Heart right ventricle (tissue), 16 donors: Measurements from ENCODE around the gene TRIM2. TPM values are rescaled to one million over a fixed set of nuclear protein-coding genes. Genes with fewer than 3 reads are reported as not detected.

Experiments
- ATAC-seq, 8 donors: fragments of 200-7000 bp; cut with Tn5 transposase; one replicate each; pipeline ENCODE4 v1.9.1; 2020; ENCODE audit warnings: mild to moderate bottlenecking in 8 of 8, moderate library complexity in 8 of 8, moderate number of reproducible peaks in 1 of 8
- DNase-seq, 2 donors: peaks; one replicate each; pipeline ENCODE4 v3.0.0-alpha.2; 2020
- H3K27ac ChIP-seq, 10 donors: fragments of 200-600 bp; sonication (generic) in 2 of 10; one replicate each; pipeline versions ENCODE4 v1.5.0 to v1.8.0; 2020 to 2022; ENCODE audit warnings: mild to moderate bottlenecking in 3 of 10
- H3K27me3 ChIP-seq, 7 donors: fragments of 200-600 bp; one replicate each; pipeline ENCODE4 v1.8.0; 2021 to 2022; ENCODE audit warnings: mild to moderate bottlenecking in 2 of 7
- H3K36me3 ChIP-seq, 9 donors: fragments of 200-600 bp; sonication (generic) in 1 of 9; one replicate each; pipeline versions ENCODE4 v1.5.0 to v1.8.0; 2020 to 2022; ENCODE audit warnings: mild to moderate bottlenecking in 2 of 9
- H3K4me1 ChIP-seq, 9 donors: fragments of 200-600 bp; sonication (generic) in 1 of 9; one replicate each; pipeline versions ENCODE4 v1.5.0 to v1.8.0; 2020 to 2022; ENCODE audit warnings: mild to moderate bottlenecking in 4 of 9
- H3K4me3 ChIP-seq, 10 donors: fragments of 200-600 bp; sonication (generic) in 2 of 10; one replicate each; pipeline versions ENCODE4 v1.5.0 to v1.8.0; 2020 to 2022; ENCODE audit warnings: mild to moderate bottlenecking in 7 of 10, moderate library complexity in 2 of 10
- H3K9me3 ChIP-seq, 11 donors: fragments of 200-600 bp in 10 of 11; sonication (generic) in 2 of 11; one replicate each; pipeline versions ENCODE4 v1.5.0 to v1.8.0; 2013 to 2022; ENCODE audit warnings: mild to moderate bottlenecking in 2 of 11, control low read depth in 1 of 11, moderate library complexity in 1 of 11
- whole genome bisulfite sequencing, 2 donors: extraction: QIAGEN DNeasy Blood & Tissue Kit; methylation state at CpG; one replicate each; pipeline ENCODE4 v1.1.7; 2013; ENCODE audit warnings: inconsistent platforms in 1 of 2; 5-methylcytosine and 5-hydroxymethylcytosine counted together
- intact Hi-C, 10 donors: fragments of 100-400 bp; cut with DNase I; formaldehyde crosslinking; loops; one replicate each; pipeline versions ENCODE4 v1.11.1 to v1.14.2; 2022
- polyA plus RNA-seq, 2 donors: library from polyadenylated mRNA; stranded (reverse); fragments of 200-250 nt; gene quantifications; one replicate each; pipeline ENCODE4 v1.2.3, GENCODE V29; 2013
- total RNA-seq, 10 donors: library from RNA; stranded (reverse); fragmentation: NEBNext Ultra II Directional in 3 of 10; extraction: Animal tissue kit (Norgen Biotek cat#: 25700) in 3 of 10; gene quantifications; one replicate each; pipeline versions ENCODE4 v1.2.1 to v1.2.4, GENCODE V29; 2021 to 2023
- TF ChIP-seq, protein P1 (sequence below), 9 donors: fragments of 200-600 bp; sonication (generic) in 2 of 9; IDR thresholded peaks; one replicate each; pipeline versions ENCODE4 v1.5.0 to v1.8.0; 2021 to 2022; ENCODE audit warnings: antibody characterized with exemption in 9 of 9, mild to moderate bottlenecking in 5 of 9, moderate library complexity in 1 of 9
- donor health status: Arrhythmogenic right ventricular cardiomyopathy.
- donor health status: ischemic (EF 13 %, LVEDD 7.1; RV severe dilation, severe dysfunction).
- donor health status: healthy with polysubstance abuse.
- donor health status: DM: no; HTN: yes; CAD: no.
- donor health status: DM: no; HTN: no; CAD: no.
- donor health status: ischemic (EF 25% LVEDD 6.9; RV normal size, moderate dysfunction).
- donor health status: ischemic (EF 25% LVEDD 5.7; RV mildly dilated, moderate dysfunction).
- donor health status: healthy.
- donor health status: DM: yes; HTN: yes; CAD: no.
- donor health status: Ischemic cardiomyopathy.
- donor health status: ischemic (EF 35%, LVEDD 5.7; RV mildly dilated, moderate dysfunction).
- donor health status: nonischemic (EF 11% LVEDD 7.7; RV severe dilation, severe dysfunction).
- donor health status: DM: yes; HTN: yes; CAD: no.
- donor health status: PGD.
- donor health status: ischemic (EF 29% LVEDD 5.4; RV normal size, mild dysfunction).
- donor health status: nonischemic (EF 23%, LVEDD 6.1; RV moderate dilation, normal function).

Gene TRIM2
- total and polyA plus RNA-seq, 12 donors, result 2.8 to 33.2 (median 20.5) TPM

DNA sequence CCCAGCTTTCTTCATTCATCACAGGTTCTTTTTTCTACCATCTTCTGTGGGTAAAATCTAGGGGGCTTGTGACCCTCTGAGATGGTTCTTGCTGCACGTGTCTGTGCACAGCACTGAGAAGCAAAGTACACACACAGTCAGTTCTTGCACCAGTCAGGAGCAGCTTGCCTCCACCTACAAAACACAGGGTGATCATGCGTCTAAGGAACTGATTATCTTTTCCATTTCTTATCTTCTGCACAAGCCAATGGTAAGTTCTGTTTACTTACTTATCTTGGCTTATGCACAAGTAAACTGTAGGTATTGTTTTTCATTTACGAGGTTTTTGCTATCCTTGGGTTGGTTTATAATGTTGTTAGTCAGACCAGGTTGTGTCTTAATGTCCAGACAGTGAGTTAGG lies 40.7 kb downstream of the TRIM2 start:
- ATAC-seq (no peak), DNase-seq (no peak)
- H3K27me3 ChIP-seq, result no peaks in the 10 kb centered on the region
- H3K9me3 ChIP-seq, result no peaks in the 10 kb centered on the region
- H3K4me3 ChIP-seq, result no peak overlapping the region
- intact Hi-C loops, result loop anchor here in 1 of 10 donors (5.0 kb wide), 1 partner anchor 38 kb away; no protein-coding TSS in a partner anchor
- WGBS, 2 donors, result 85 to 87% methylated on average over 3 of the region's 3 CpGs
- peaks cover 5 to 50% (median 40%) of the 10 kb centered on the region in 9 donors for H3K4me1 ChIP-seq
- TF ChIP-seq, protein P1, sequence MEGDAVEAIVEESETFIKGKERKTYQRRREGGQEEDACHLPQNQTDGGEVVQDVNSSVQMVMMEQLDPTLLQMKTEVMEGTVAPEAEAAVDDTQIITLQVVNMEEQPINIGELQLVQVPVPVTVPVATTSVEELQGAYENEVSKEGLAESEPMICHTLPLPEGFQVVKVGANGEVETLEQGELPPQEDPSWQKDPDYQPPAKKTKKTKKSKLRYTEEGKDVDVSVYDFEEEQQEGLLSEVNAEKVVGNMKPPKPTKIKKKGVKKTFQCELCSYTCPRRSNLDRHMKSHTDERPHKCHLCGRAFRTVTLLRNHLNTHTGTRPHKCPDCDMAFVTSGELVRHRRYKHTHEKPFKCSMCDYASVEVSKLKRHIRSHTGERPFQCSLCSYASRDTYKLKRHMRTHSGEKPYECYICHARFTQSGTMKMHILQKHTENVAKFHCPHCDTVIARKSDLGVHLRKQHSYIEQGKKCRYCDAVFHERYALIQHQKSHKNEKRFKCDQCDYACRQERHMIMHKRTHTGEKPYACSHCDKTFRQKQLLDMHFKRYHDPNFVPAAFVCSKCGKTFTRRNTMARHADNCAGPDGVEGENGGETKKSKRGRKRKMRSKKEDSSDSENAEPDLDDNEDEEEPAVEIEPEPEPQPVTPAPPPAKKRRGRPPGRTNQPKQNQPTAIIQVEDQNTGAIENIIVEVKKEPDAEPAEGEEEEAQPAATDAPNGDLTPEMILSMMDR (IDR thresholded peaks at IDR 0.05), result no peak
- no peak overlapping the region for H3K27ac ChIP-seq
- peaks cover 0 to 14% (median 0%) of the 10 kb centered on the region in 9 donors for H3K36me3 ChIP-seq

DNA sequence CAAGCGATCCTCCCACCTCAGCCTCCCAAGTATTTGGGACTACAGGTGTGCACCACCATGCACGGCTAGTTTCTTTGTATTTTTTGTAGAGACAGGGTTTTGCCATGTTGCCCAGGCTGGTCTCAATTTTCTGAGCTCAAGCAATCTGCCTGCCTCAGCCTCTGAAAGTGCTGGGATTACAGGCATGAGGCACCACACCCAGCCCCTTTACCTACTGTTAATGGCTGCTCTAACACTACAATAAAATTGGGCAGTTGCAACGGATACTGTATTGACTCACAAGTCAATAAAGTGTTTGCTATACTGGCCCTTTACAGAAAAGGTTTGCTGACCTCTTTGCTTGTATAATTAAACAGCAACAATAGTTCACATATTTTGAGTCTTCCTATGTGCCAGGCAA lies 41.5 kb downstream of the TRIM2 start:
- peaks cover 5 to 55% (median 42%) of the 10 kb centered on the region in 9 donors for H3K4me1 ChIP-seq
- intact Hi-C loops, result no loop called here
- DNase-seq (no peak), ATAC-seq (no peak)
- H3K36me3 ChIP-seq, result peaks cover 0 to 6% (median 0%) of the 10 kb centered on the region in 9 donors
- no peak overlapping the region for H3K27ac ChIP-seq
- TF ChIP-seq, protein P1 (IDR thresholded peaks at IDR 0.05), result no peak
- H3K27me3 ChIP-seq, result no peaks in the 10 kb centered on the region
- no peak overlapping the region for H3K4me3 ChIP-seq
- 98% methylated on average over 3 of the region's 3 CpGs for WGBS, 2 donors
- no peaks in the 10 kb centered on the region for H3K9me3 ChIP-seq

DNA sequence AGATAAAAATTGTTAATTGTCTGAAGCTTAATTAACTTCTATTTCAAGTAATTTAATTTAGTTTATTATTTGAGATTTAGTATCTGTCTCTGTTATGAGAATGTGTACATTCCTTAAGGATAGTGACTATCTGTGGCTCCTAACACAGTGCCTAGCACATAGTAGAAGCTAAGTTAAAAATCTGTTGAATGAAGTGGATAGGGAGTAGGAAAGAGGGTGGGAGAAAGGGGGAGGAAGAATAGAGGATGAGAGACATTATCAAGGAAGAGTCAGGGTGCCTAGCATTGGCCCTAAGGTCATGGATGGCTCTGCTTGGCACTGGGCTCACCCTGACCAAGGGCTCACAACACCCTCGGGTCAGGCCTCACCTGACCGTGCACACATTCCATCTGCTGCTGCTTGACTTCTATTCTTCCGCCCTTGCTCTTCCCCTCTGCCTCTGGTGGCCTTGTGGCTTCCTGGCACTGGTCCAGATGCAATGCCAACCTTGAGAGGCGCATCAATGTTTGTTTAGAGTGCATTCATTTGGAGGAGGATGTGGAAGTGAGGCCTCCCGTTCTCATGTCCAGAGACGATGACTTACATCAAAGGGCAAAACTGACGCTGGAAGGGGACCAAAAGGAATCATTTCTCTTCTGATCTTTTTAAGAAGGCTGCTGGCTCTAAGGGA lies 42.3 kb downstream of the TRIM2 start:
- Histone ChIP-seq H3K4me1 (peaks cover 3 to 47% (median 34%) of the 10 kb centered on the region in 9 donors), H3K27ac (no peak overlapping the region), H3K9me3 (no peaks in the 10 kb centered on the region), H3K4me3 (no peak overlapping the region), H3K27me3 (no peaks in the 10 kb centered on the region), H3K36me3 (peaks cover 0 to 6% (median 0%) of the 10 kb centered on the region in 9 donors)
- DNase-seq (no peak), ATAC-seq (no peak)
- WGBS, 2 donors, result 79 to 81% methylated on average over 7 of the region's 7 CpGs
- TF ChIP-seq, protein P1 (IDR thresholded peaks at IDR 0.05), result no peak
- intact Hi-C loops, result no loop called here

DNA sequence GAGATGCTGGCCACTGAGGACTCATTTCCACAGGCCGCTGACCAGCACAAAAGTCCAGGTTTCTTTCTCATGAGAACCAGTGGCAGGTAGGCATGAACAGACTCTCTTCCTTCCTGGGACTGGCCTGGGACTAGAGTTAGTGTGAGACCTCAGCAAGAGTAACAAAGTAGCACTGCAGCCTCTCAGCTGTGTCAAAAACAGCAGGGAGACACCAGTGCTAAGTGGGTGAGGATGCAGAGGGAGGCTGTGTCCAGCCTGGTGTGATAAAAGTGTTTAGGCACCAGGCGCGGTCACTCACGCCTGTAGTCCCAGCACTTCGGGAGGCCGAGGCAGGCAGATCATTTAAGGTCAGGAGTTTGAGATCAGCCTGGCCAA lies 42.9 kb downstream of the TRIM2 start:
- Histone ChIP-seq H3K27me3 (no peaks in the 10 kb centered on the region), H3K9me3 (no peaks in the 10 kb centered on the region), H3K36me3 (peaks cover 0 to 6% (median 0%) of the 10 kb centered on the region in 9 donors), H3K4me1 (peaks cover 0 to 42% (median 28%) of the 10 kb centered on the region in 9 donors), H3K27ac (no peak overlapping the region), H3K4me3 (no peak overlapping the region)
- 88 to 89% methylated on average over 6 of the region's 6 CpGs for WGBS, 2 donors
- DNase-seq (no peak), ATAC-seq (no peak)
- TF ChIP-seq, protein P1 (IDR thresholded peaks at IDR 0.05), result no peak
- intact Hi-C loops, result no loop called here
